Endothelial cell of umbilical vein (primary cell): Measurements from ENCODE around the gene PAX5. TPM values are rescaled to one million over a fixed set of nuclear protein-coding genes. Genes with fewer than 3 reads are reported as not detected.

Experiments used
- BruUV-seq: library from RNA; stranded (reverse); fragments of 400-500 nt; replicated peaks from 2 replicates; lab custom pipeline; 2021; lab: Mats Ljungman, UMichigan
- CTCF ChIA-PET: fragments of 300-600, 350-600 bp; sonication (Branson Sonifier 250); formaldehyde crosslinking; loops from one replicate; lab custom pipeline; 2021; ENCODE audit warnings: antibody characterized with exemption, inconsistent platforms; lab: Charles Lee
- POLR2A ChIA-PET: fragments of 300-600, 350-600 bp; sonication (Branson Sonifier 250); formaldehyde crosslinking; loops from one replicate; lab custom pipeline; 2021; ENCODE audit warnings: antibody characterized with exemption, inconsistent platforms; lab: Charles Lee
- DNase-seq: peaks from one replicate; pipeline ENCODE4 v3.0.0-alpha.2; 2011; ENCODE audit warnings: low read depth, low spot score
- FAIRE-seq: peaks from 2 replicates; lab custom pipeline; 2011; peaks lifted over from hg19 to GRCh38; lab: Jason Lieb, UNC
- H2AFZ ChIP-seq: 2 replicates; pipeline ENCODE4 v1.6.0; 2012; ENCODE audit warnings: low read depth, low read length, control low read depth, inconsistent platforms
- H3K27ac ChIP-seq: 2 replicates; pipeline ENCODE4 v1.5.1; 2011; ENCODE audit warnings: low read depth, mild to moderate bottlenecking, control low read depth, low read length, moderate library complexity; ENCODE audit not compliant: insufficient read depth
- H3K27me3 ChIP-seq, 2 experiments: 2 replicates each; pipeline versions ENCODE4 v1.6.0 to v1.6.1; 2011; ENCODE audit warnings: low read length in 2 of 2, mixed read lengths in 1 of 2; ENCODE audit not compliant: control insufficient read depth in 2 of 2, insufficient read depth in 2 of 2
- H3K36me3 ChIP-seq, 2 experiments: 2 replicates in 1 of 2; 3 replicates in 1 of 2; pipeline ENCODE4 v1.5.1; 2011; ENCODE audit warnings: low read length in 2 of 2, mild to moderate bottlenecking in 1 of 2, moderate library complexity in 1 of 2; ENCODE audit not compliant: control insufficient read depth in 2 of 2, insufficient read depth in 2 of 2; ENCODE audit errors: extremely low read depth in 1 of 2
- H3K4me1 ChIP-seq: 3 replicates; pipeline ENCODE4 v1.5.1; 2011; ENCODE audit warnings: mild to moderate bottlenecking, low read length; ENCODE audit not compliant: control insufficient read depth, insufficient read depth; ENCODE audit errors: extremely low read depth
- H3K4me2 ChIP-seq: 2 replicates; pipeline ENCODE4 v1.6.1; 2011; ENCODE audit warnings: low read length, control low read depth, mixed read lengths; ENCODE audit not compliant: insufficient read depth
- H3K4me3 ChIP-seq, 3 experiments: fragments of 200-600 bp in 1 of 3; sonication (generic), shearing (Covaris generic) in 1 of 3; replicated peaks in 1 of 3; 2 replicates each; pipeline ENCODE4 v1.5.1; 2011 to 2016; ENCODE audit warnings: control low read depth in 3 of 3, low read length in 3 of 3, mild to moderate bottlenecking in 2 of 3, inconsistent platforms in 1 of 3, low read depth in 1 of 3, moderate library complexity in 1 of 3; ENCODE audit not compliant: insufficient read depth in 1 of 3
- H3K79me2 ChIP-seq: 2 replicates; pipeline ENCODE4 v1.6.0; 2012; ENCODE audit warnings: low read length, inconsistent platforms; ENCODE audit not compliant: control insufficient read depth, insufficient read depth
- H3K9ac ChIP-seq: replicated peaks from 2 replicates; pipeline ENCODE3; 2011; ENCODE audit warnings: low read length, control low read depth; ENCODE audit not compliant: insufficient read depth; ENCODE audit errors: extremely low read depth
- H3K9me1 ChIP-seq: replicated peaks from 3 replicates; pipeline ENCODE4 v1.6.0; 2011; ENCODE audit warnings: mild to moderate bottlenecking, low read length; ENCODE audit not compliant: control insufficient read depth, insufficient read depth; ENCODE audit errors: extremely low read depth
- H3K9me3 ChIP-seq: replicated peaks from 2 replicates; pipeline ENCODE4 v1.5.1; 2012; ENCODE audit warnings: low read length, inconsistent platforms; ENCODE audit not compliant: control insufficient read depth, insufficient read depth
- H4K20me1 ChIP-seq: replicated peaks from 2 replicates; pipeline ENCODE3; 2011; ENCODE audit warnings: mild to moderate bottlenecking, low read length; ENCODE audit not compliant: control insufficient read depth, insufficient read depth; ENCODE audit errors: extremely low read depth
- CTCF ChIP-seq, 2 donors: IDR thresholded peaks; 1 replicate in 1 of 2; 2 replicates in 1 of 2; pipeline ENCODE4 v1.5.1; 2011; ENCODE audit warnings: low read length in 2 of 2, mild to moderate bottlenecking in 2 of 2, moderate library complexity in 2 of 2, control low read depth in 1 of 2, inconsistent platforms in 1 of 2, low read depth in 1 of 2; ENCODE audit not compliant: insufficient read depth in 1 of 2; ENCODE audit errors: extremely low read depth in 1 of 2
- EZH2 ChIP-seq: IDR thresholded peaks from 2 replicates; pipeline ENCODE4 v1.6.1; 2012; ENCODE audit warnings: borderline replicate concordance, low read depth, mild to moderate bottlenecking, moderate library complexity, low read length, inconsistent platforms; ENCODE audit not compliant: severe bottlenecking
- FOS ChIP-seq: IDR thresholded peaks from 2 replicates; pipeline ENCODE4 v1.6.1; 2011; ENCODE audit warnings: mild to moderate bottlenecking, low read length, moderate library complexity, borderline replicate concordance; ENCODE audit not compliant: insufficient read depth
- GATA2 ChIP-seq: IDR thresholded peaks from 2 replicates; pipeline ENCODE4 v1.7.0; 2011; ENCODE audit warnings: low read depth, mild to moderate bottlenecking, moderate library complexity, mixed read lengths, low read length; ENCODE audit not compliant: insufficient read length, insufficient read depth
- JUN ChIP-seq: IDR thresholded peaks from 2 replicates; pipeline ENCODE4 v1.6.1; 2011; ENCODE audit warnings: borderline replicate concordance, low read depth; ENCODE audit not compliant: insufficient read length, insufficient read depth
- MAX ChIP-seq: IDR thresholded peaks from 2 replicates; pipeline ENCODE4 v1.6.1; 2011; ENCODE audit not compliant: insufficient read depth, insufficient read length
- MYC ChIP-seq: IDR thresholded peaks from one replicate; pipeline ENCODE4 v1.6.1; 2011; ENCODE audit warnings: mild to moderate bottlenecking, low read depth, low read length
- POLR2A ChIP-seq: IDR thresholded peaks from 2 replicates; pipeline ENCODE4 v1.6.1; 2012; ENCODE audit warnings: low read depth, mild to moderate bottlenecking, control low read depth, low read length
- POLR2AphosphoS5 ChIP-seq: IDR thresholded peaks from 2 replicates; pipeline ENCODE4 v1.6.1; 2012; ENCODE audit warnings: low read depth, mild to moderate bottlenecking, control low read depth, low read length, moderate library complexity; ENCODE audit not compliant: insufficient read depth
- dilution Hi-C: fragments of 300-500 bp; cut with MboI; formaldehyde crosslinking; loops from one replicate; pipeline ENCODE4 v1.15.0; 2019; ENCODE audit warnings: low sequenced_read_pairs; ENCODE audit not compliant: extremely low pct_ligation_motif_present
- intact Hi-C: fragments of 100-400 bp; cut with micrococcal nuclease; formaldehyde crosslinking; loops from one replicate; pipeline ENCODE4 v1.10.0; 2022
- polyA plus RNA-seq, 4 experiments: library from polyadenylated mRNA; depleted of rRNA in 3 of 4; stranded (reverse) in 3 of 4; unstranded in 1 of 4; fragments of >200 nt; gene quantifications; 2 replicates each; pipeline versions ENCODE4 v1.2.1 to v1.2.3, GENCODE V29; 2011 to 2012; ENCODE audit warnings: missing spikeins in 1 of 4
- total RNA-seq: library from RNA; stranded (reverse); gene quantifications from 2 replicates; pipeline ENCODE4 v1.2.3, GENCODE V29; 2021

Gene PAX5
- total and polyA plus RNA-seq, 2 donors (not counting 3 experiments of a cell fraction or from before 2014, with no cell fraction given), result not detected

GRCh38 chr9:36865731-36866635, 168.1 kb downstream of the PAX5 start:
- intact Hi-C loops, result loop anchor here (10.0 kb wide), 1 partner anchor 231 kb away; no protein-coding TSS in a partner anchor

More at GRCh38 chr9:36865731-36866635, 168.1 kb downstream of the PAX5 start:
- Histone ChIP-seq H3K9ac (no peak overlapping the region), H3K27ac (no peak overlapping the region), H3K27me3 (peaks cover 19% of the 10 kb centered on the region in 2 experiments), H3K4me1 (no peaks in the 10 kb centered on the region), H2AFZ (no peak overlapping the region), H4K20me1 (no peaks in the 10 kb centered on the region), H3K36me3 (no peaks in the 10 kb centered on the region), H3K79me2 (no peaks in the 10 kb centered on the region), H3K9me1 (no peaks in the 10 kb centered on the region), H3K9me3 (no peaks in the 10 kb centered on the region), H3K4me2 (no peak overlapping the region), H3K4me3 (no peak overlapping the region)
- dilution Hi-C loops, result no loop called here
- TF ChIP-seq JUN, result no peak
- no peak for TF ChIP-seq FOS
- TF ChIP-seq MYC, result no peak
- no peak for TF ChIP-seq POLR2A
- no peak for TF ChIP-seq GATA2
- TF ChIP-seq POLR2AphosphoS5, result no peak
- TF ChIP-seq CTCF (IDR thresholded peaks at IDR 0.05; ENCODE audit: extremely low read depth in 1 of 2, insufficient read depth in 1 of 2, low read depth in 1 of 2, low read length in 2 of 2), result no peak
- TF ChIP-seq MAX, result no peak
- no peak for TF ChIP-seq EZH2
- FAIRE-seq (no peak), DNase-seq (no peak)
- POLR2A ChIA-PET, result no interaction called here
- BruUV-seq, result no TSS peak
- CTCF ChIA-PET, result interaction anchor here (0.6 to 7.1 kb wide), 3 partner anchors 8 to 457 kb away, joined by 3 to 52 read pairs (median 4); no protein-coding TSS in a partner anchor
